Thymus (tissue), 11 donors: Measurements from ENCODE around the gene STK17B. TPM values are rescaled to one million over a fixed set of nuclear protein-coding genes. Genes with fewer than 3 reads are reported as not detected.
"Not testable (repeated sequence)": the region's sequence is repeated elsewhere in the genome, so short reads cannot be mapped to it uniquely, and the experiment has no call there.

Experiments used
- DNase-seq, 9 donors: peaks; one replicate each; pipeline ENCODE4 v3.0.0-alpha.2; 2013; ENCODE audit warnings: low spot score in 9 of 9, low read depth in 6 of 9, missing footprints in 1 of 9
- H3K27ac ChIP-seq, 2 donors: one replicate each; pipeline ENCODE4 v1.5.1; 2013; ENCODE audit warnings: control low read depth in 1 of 2, low read depth in 1 of 2, low read length in 1 of 2, mild to moderate bottlenecking in 1 of 2, moderate library complexity in 1 of 2
- H3K27me3 ChIP-seq, 2 donors: one replicate each; pipeline ENCODE4 v1.5.1; 2013; ENCODE audit warnings: low read length in 1 of 2; ENCODE audit not compliant: control insufficient read depth in 2 of 2, insufficient read depth in 1 of 2
- H3K36me3 ChIP-seq, 2 donors: one replicate each; pipeline ENCODE4 v1.5.1; 2013; ENCODE audit warnings: low read length in 1 of 2, mild to moderate bottlenecking in 1 of 2, moderate library complexity in 1 of 2; ENCODE audit not compliant: control insufficient read depth in 2 of 2, insufficient read depth in 2 of 2
- H3K4me1 ChIP-seq, 2 donors: one replicate each; pipeline ENCODE4 v1.5.1; 2013; ENCODE audit warnings: low read length in 2 of 2; ENCODE audit not compliant: control insufficient read depth in 2 of 2, insufficient read depth in 2 of 2
- H3K4me3 ChIP-seq, 2 donors: one replicate each; pipeline ENCODE4 v1.5.1; 2013; ENCODE audit warnings: low read length in 2 of 2, control low read depth in 1 of 2, mild to moderate bottlenecking in 1 of 2
- H3K9me3 ChIP-seq, 2 donors: one replicate each; pipeline ENCODE4 v1.5.1; 2013; ENCODE audit warnings: low read length in 1 of 2, mild to moderate bottlenecking in 1 of 2; ENCODE audit not compliant: control insufficient read depth in 2 of 2, insufficient read depth in 1 of 2
- WGBS: extraction: QIAGEN DNeasy Blood & Tissue Kit; methylation state at CpG from one replicate; pipeline ENCODE4 v1.1.7; 2013; 5-methylcytosine and 5-hydroxymethylcytosine counted together
- polyA plus RNA-seq: library from polyadenylated mRNA; stranded (reverse); fragments of 200-250 nt; gene quantifications from one replicate; pipeline ENCODE4 v1.2.3, GENCODE V29; 2013
- total RNA-seq: library from RNA; stranded (reverse); fragments of 120-200 nt; gene quantifications from one replicate; pipeline ENCODE4 v1.2.4, GENCODE V29; 2013
- donor health status: healthy.

The STK17B gene
- total and polyA plus RNA-seq, 2 donors = 59.5 to 130 TPM

GRCh38 chr2:196099916-196100315, 71.5 kb downstream of the STK17B start:
- Histone ChIP-seq H3K27ac (no peak overlapping the region), H3K27me3 (no peaks in the 10 kb centered on the region), H3K4me3 (no peak overlapping the region), H3K36me3 (no peaks in the 10 kb centered on the region), H3K9me3 (no peaks in the 10 kb centered on the region), H3K4me1 (no peaks in the 10 kb centered on the region)
- no peak for DNase-seq
- 97% methylated on average over 3 of the region's 3 CpGs for WGBS

GRCh38 chr2:196097864-196098660, 73.3 kb downstream of the STK17B start:
- H3K4me1 ChIP-seq = no peaks in the 10 kb centered on the region
- no peak overlapping the region for H3K4me3 ChIP-seq
- no peak for DNase-seq
- WGBS = 95% methylated on average over 6 of the region's 6 CpGs
- H3K9me3 ChIP-seq = no peaks in the 10 kb centered on the region
- H3K27ac ChIP-seq = no peak overlapping the region
- no peaks in the 10 kb centered on the region for H3K27me3 ChIP-seq
- H3K36me3 ChIP-seq = no peaks in the 10 kb centered on the region

- H3K9me3 ChIP-seq = no peaks in the 10 kb centered on the region
- no peaks in the 10 kb centered on the region for H3K27me3 ChIP-seq
- DNase-seq = no peak
- WGBS = 95% methylated on average over 5 of the region's 5 CpGs
- H3K36me3 ChIP-seq = no peaks in the 10 kb centered on the region
- H3K4me1 ChIP-seq = no peaks in the 10 kb centered on the region
- no peak overlapping the region for H3K27ac ChIP-seq
- no peak overlapping the region for H3K4me3 ChIP-seq
Measured at GRCh38 chr2:196096982-196097745, 74.2 kb downstream of the STK17B start.

- Histone ChIP-seq H3K27ac (no peak overlapping the region), H3K36me3 (no peaks in the 10 kb centered on the region), H3K4me1 (no peaks in the 10 kb centered on the region), H3K27me3 (no peaks in the 10 kb centered on the region), H3K9me3 (no peaks in the 10 kb centered on the region), H3K4me3 (no peak overlapping the region)
- 96% methylated on average over 4 of the region's 4 CpGs for WGBS
- no peak for DNase-seq
Measured at GRCh38 chr2:196096264-196096663, 75.1 kb downstream of the STK17B start.

GRCh38 chr2:196089448-196089847, 81.9 kb downstream of the STK17B start:
- H3K4me3 ChIP-seq, DNase-seq, H3K4me1 ChIP-seq, H3K9me3 ChIP-seq, H3K27me3 ChIP-seq, H3K36me3 ChIP-seq, H3K27ac ChIP-seq: not testable (repeated sequence)
- WGBS = 95% methylated on average over 5 of the region's 5 CpGs

GRCh38 chr2:196088203-196088602, 83.2 kb downstream of the STK17B start:
- Histone ChIP-seq H3K9me3 (peaks cover 1 to 14% of the 10 kb centered on the region in 2 donors), H3K4me3 (no peak overlapping the region), H3K4me1 (no peaks in the 10 kb centered on the region), H3K27me3 (no peaks in the 10 kb centered on the region), H3K36me3 (no peaks in the 10 kb centered on the region), H3K27ac (no peak overlapping the region)
- 96% methylated on average over 2 of the region's 2 CpGs for WGBS
- no peak for DNase-seq

GRCh38 chr2:196086517-196087368, 84.6 kb downstream of the STK17B start:
- H3K27ac ChIP-seq = no peak overlapping the region
- no peak overlapping the region for H3K4me3 ChIP-seq

GRCh38 chr2:196083601-196084000, 87.8 kb downstream of the STK17B start:
- Histone ChIP-seq H3K9me3 (peaks cover 1 to 7% of the 10 kb centered on the region in 2 donors), H3K36me3 (no peaks in the 10 kb centered on the region), H3K27me3 (no peaks in the 10 kb centered on the region), H3K4me1 (no peaks in the 10 kb centered on the region), H3K4me3 (no peak overlapping the region), H3K27ac (no peak overlapping the region)
- 96% methylated on average over 5 of the region's 5 CpGs for WGBS
- DNase-seq = no peak

More at GRCh38 chr2:196086517-196087368, 84.6 kb downstream of the STK17B start:
- Histone ChIP-seq H3K4me1 (no peaks in the 10 kb centered on the region), H3K36me3 (no peaks in the 10 kb centered on the region), H3K9me3 (peaks cover 1 to 15% of the 10 kb centered on the region in 2 donors), H3K27me3 (no peaks in the 10 kb centered on the region)
- WGBS = 85% methylated on average over 7 of the region's 7 CpGs
- no peak for DNase-seq
